GM15510 (cell line): Measurements from ENCODE around the gene F3.

ENCODE experiments used
- POLR2A ChIP-seq: IDR thresholded peaks from 3 replicates; pipeline ENCODE4 v1.6.1; 2011; ENCODE audit warnings: borderline replicate concordance; ENCODE audit not compliant: insufficient read length; ENCODE audit errors: extremely low read depth

The F3 gene

DNA sequence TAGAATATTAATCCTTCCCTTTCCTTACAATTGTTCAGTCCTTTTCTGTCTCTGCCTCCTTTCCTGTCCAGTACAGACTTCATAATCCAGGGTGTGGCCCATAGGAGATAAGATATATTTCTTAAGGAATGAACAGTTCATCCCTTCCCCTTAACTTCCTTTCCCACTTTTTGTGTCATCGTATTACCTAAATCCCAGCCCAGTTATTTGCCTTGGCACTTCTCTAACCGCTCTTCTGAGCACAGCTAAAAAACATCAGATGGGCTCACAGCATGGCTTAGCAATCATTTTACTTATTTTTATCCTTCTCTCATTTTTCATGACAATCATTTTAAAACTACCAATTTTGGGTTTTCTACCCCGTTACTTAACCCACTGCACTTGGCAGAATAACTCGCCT lies 39.6 kb downstream of the F3 start:
- no peak for TF ChIP-seq POLR2A

DNA sequence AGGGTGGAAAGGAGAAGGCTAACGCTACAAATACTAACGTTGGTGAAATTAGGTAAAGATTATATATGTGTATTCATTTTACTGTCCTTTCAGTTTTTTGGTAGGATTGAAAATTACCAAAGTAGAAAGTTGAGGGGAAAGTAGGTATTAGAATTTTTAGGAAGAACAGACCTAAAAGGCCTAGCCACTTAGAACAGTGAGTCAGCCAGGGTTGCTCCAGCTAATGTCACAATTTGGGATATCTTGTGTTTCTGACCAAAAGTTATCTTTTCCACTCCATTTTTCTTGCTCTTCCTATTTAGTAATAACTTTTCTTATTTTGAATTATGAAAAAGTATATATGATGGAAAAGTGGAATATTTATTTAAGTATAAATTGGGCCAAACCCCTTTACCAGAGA lies 40.1 kb downstream of the F3 start:
- no peak for TF ChIP-seq POLR2A

- no peak for TF ChIP-seq POLR2A
Observed at GRCh38 chr1:94496076-94496755, 45.3 kb downstream of the F3 start.

- no peak for TF ChIP-seq POLR2A
Observed at GRCh38 chr1:94490556-94490955, 51.0 kb downstream of the F3 start.

DNA sequence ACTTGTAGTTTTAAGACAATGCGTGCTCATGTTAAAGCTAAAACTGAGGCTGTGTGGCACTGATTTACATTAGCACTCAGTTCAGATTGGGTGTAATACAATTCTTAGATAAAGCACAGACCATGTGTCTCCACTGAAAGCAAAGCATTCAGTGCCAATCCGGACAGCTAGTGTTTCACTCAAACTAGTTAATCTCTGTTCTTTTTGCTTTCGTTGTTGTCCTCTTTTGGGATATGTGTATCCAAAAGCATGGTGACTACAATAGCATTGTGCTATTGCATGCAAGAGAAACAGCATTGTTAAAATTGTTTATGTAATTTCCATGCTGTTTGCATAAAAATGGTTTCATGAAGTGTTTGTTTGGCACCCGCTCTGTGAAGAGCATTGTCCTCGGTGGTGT lies 54.6 kb downstream of the F3 start:
- no peak for TF ChIP-seq POLR2A

GRCh38 chr1:94481473-94481933 lies 60.1 kb downstream of the F3 start:
- TF ChIP-seq POLR2A = no peak

- no peak for TF ChIP-seq POLR2A
Observed at GRCh38 chr1:94479682-94480081, 61.9 kb downstream of the F3 start.
